ENCODE data around the gene TSPAN15.
"Not testable (repeated sequence)": the region's sequence is repeated elsewhere in the genome, so short reads cannot be mapped to it uniquely, and the experiment has no call there.

Gene TSPAN15

DNA sequence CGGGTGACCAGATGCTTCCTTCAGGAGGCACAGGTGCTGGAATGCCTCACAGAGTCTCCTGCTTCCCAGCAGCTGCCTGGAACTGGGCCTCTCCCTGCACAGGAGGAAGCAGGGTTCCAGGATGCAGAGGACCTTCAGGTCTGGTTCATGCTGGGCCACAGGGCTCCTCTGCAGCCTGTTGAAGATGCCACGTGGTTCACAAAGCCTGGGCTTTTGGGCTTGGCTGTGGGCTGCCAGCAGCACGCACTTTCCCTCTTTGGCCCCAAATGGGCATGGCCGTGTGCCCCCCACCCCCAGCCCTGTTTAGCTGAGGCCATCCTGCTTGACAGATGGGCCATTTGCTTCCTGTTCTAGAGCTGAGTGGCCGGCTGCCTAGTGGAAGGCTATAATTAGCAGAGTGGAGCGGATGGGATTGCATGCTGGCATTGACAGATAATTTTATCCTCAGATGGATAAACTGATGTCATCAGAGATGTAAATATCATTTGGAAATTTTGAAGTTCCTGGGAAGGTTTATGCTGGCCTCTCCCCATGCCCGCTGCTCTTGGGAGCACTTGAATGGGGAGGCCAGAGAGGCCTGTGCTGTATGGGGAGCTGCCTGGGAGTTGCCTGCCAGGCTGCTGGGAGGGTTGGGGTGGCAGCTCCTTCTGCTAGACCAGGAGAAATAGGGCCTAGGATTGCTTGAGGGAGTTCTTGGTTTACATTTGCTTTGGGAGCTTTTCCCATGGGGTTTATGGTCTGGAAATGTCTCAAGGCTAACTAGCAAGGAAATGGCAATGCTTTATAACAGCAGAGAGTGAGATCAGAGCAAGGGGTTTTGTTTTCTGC, 28.2 kb downstream of the TSPAN15 start:
- H3K9me3 Mint-ChIP-seq, result no peaks in the 10 kb centered on the region
- ATAC-seq (replicated peaks; ENCODE audit: extremely low read depth, poor library complexity, severe bottlenecking), result no peak
- no peak overlapping the region for H3K27ac Mint-ChIP-seq (ENCODE audit: low read depth)
- no peaks in the 10 kb centered on the region for H3K4me1 Mint-ChIP-seq
- no peak for DNase-seq (ENCODE audit: low spot score in 2 of 2)
- H3K36me3 Mint-ChIP-seq (ENCODE audit: insufficient read depth), result no peaks in the 10 kb centered on the region
- no peak overlapping the region for H3K4me3 Mint-ChIP-seq
- H3K27me3 Mint-ChIP-seq, result peaks cover 64% of the 10 kb centered on the region

GRCh38 chr10:69480068-69480412, 28.8 kb downstream of the TSPAN15 start:
- Mint-ChIP-seq H3K9me3 (no peaks in the 10 kb centered on the region), H3K36me3 (ENCODE audit: insufficient read depth) (no peaks in the 10 kb centered on the region), H3K4me1 (no peaks in the 10 kb centered on the region), H3K27ac (ENCODE audit: low read depth) (no peak overlapping the region), H3K4me3 (no peak overlapping the region), H3K27me3 (peaks cover 62% of the 10 kb centered on the region)
- no peak for ATAC-seq (replicated peaks; ENCODE audit: extremely low read depth, poor library complexity, severe bottlenecking)
- DNase-seq (ENCODE audit: low spot score in 2 of 2), result no peak

DNA sequence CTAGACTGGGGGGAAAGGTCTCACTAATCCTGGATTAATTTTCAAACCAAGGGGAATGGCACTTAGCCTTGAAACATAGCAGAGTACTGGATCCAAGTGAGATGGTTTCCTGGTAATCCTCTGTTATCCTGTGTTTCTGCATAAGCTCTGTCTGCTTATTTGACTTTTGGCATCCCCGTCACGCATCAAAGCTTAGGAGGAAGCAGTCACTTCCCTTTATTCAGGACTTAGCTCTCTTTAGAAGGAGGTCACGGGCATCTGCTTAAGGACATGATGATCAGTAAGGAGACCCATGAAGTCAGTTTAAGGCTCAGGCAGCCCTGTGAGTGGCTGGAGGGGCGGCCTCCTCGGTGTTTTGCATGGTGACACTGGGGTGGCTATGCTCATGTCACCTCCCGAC, 30.0 kb downstream of the TSPAN15 start:
- ATAC-seq (replicated peaks; ENCODE audit: extremely low read depth, poor library complexity, severe bottlenecking), result no peak
- Mint-ChIP-seq H3K4me3 (no peak overlapping the region), H3K4me1 (no peaks in the 10 kb centered on the region), H3K9me3 (no peaks in the 10 kb centered on the region), H3K36me3 (ENCODE audit: insufficient read depth) (no peaks in the 10 kb centered on the region), H3K27me3 (peaks cover 58% of the 10 kb centered on the region), H3K27ac (ENCODE audit: low read depth) (no peak overlapping the region)
- no peak for DNase-seq (ENCODE audit: low spot score in 2 of 2)

DNA sequence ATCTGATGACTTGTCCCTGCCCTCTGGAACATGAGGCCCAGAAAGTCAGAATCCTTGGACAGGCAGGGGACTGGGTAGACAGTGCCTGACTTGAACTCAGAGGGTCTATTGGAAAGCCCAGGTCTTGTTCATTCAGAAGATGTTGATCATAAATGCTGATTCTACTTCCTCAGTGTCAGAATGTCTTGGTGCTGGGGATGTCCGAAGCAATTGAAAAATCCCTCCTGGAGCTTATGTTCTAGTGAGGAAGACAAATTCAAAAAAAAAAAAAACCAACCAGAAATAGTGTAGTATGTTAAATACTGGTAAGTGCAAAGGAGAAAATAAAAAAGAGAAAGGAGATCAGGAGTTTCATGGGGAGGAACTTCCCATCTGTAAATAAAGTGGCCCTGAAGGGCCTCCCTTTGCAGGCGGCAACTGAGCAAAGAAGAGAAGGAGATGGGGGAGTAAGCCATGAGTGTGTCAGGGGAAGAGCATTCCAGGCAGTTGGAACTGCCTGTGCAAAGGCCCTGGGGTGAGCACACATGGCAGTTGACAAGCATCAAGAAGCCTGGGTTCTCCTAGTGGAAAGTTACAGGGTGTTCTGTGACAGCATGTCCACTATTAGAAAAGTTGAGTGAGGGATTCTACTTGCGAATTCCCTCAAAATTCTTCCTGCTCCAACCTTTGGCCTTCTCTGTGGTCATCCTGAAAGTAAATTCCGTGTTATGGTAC, 30.7 kb downstream of the TSPAN15 start:
- no peaks in the 10 kb centered on the region for H3K36me3 Mint-ChIP-seq (ENCODE audit: insufficient read depth)
- no peak overlapping the region for H3K27ac Mint-ChIP-seq (ENCODE audit: low read depth)
- peaks cover 54% of the 10 kb centered on the region for H3K27me3 Mint-ChIP-seq
- H3K4me3 Mint-ChIP-seq, result no peak overlapping the region
- no peaks in the 10 kb centered on the region for H3K9me3 Mint-ChIP-seq
- DNase-seq (ENCODE audit: low spot score in 2 of 2) (no peak), ATAC-seq (replicated peaks; ENCODE audit: extremely low read depth, poor library complexity, severe bottlenecking) (no peak)
- no peaks in the 10 kb centered on the region for H3K4me1 Mint-ChIP-seq

DNA sequence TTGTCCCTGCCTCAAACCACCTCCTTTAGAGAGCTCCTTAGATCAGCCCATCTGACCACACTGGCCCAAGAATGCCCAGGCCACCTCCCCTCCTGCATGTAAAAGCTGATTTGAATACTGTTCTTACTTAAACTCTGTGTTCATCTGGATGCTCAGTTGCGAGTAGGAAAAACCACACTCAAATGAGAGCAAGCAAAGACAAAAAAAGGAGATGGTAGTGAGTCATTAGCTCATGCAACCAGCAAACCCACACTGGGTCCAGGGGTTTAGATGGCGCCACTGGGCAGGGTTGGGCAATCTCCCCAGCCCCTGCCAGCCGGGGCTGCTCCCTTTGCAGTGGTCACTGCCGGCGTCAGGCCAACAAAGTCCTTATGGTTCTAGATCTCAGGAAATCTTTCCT, 32.7 kb downstream of the TSPAN15 start:
- DNase-seq (ENCODE audit: low spot score in 2 of 2) (no peak), ATAC-seq (replicated peaks; ENCODE audit: extremely low read depth, poor library complexity, severe bottlenecking) (no peak)
- H3K4me3 Mint-ChIP-seq, result no peak overlapping the region
- no peaks in the 10 kb centered on the region for H3K36me3 Mint-ChIP-seq (ENCODE audit: insufficient read depth)
- H3K27me3 Mint-ChIP-seq, result peaks cover 41% of the 10 kb centered on the region
- H3K27ac Mint-ChIP-seq (ENCODE audit: low read depth), result no peak overlapping the region
- H3K9me3 Mint-ChIP-seq, result peaks cover 6% of the 10 kb centered on the region
- no peaks in the 10 kb centered on the region for H3K4me1 Mint-ChIP-seq

DNA sequence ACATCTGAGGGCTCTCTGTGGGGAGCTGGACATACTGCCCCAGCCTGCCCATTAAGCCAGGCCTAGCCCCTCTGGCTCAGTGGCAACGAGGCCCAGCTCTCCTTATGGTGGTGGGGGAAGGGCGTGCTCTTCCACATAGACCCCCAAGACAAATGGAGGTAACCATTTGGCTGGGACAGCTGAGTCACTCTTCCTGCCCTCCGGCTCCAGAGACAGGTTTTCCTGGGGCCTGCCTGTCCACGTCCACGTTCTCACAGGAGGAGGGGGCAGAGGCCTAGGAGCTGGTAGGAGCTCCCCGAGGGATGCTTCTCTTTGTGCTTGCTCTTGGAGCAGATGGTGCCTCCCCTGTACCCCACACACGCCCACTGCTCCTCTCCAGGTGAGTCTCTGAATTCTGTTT, 33.5 kb downstream of the TSPAN15 start:
- H3K27me3 Mint-ChIP-seq, result peaks cover 41% of the 10 kb centered on the region
- no peak overlapping the region for H3K4me3 Mint-ChIP-seq
- no peaks in the 10 kb centered on the region for H3K36me3 Mint-ChIP-seq (ENCODE audit: insufficient read depth)
- H3K4me1 Mint-ChIP-seq, result no peaks in the 10 kb centered on the region
- ATAC-seq (replicated peaks; ENCODE audit: extremely low read depth, poor library complexity, severe bottlenecking) (no peak), DNase-seq (ENCODE audit: low spot score in 2 of 2) (no peak)
- peaks cover 6% of the 10 kb centered on the region for H3K9me3 Mint-ChIP-seq
- no peak overlapping the region for H3K27ac Mint-ChIP-seq (ENCODE audit: low read depth)

- Mint-ChIP-seq H3K9me3 (peaks cover 6% of the 10 kb centered on the region), H3K4me3 (no peak overlapping the region), H3K27me3 (peaks cover 23% of the 10 kb centered on the region), H3K36me3 (ENCODE audit: insufficient read depth) (no peaks in the 10 kb centered on the region), H3K27ac (ENCODE audit: low read depth) (no peak overlapping the region), H3K4me1 (no peaks in the 10 kb centered on the region)
- ATAC-seq (replicated peaks; ENCODE audit: extremely low read depth, poor library complexity, severe bottlenecking), result no peak
- DNase-seq (ENCODE audit: low spot score in 2 of 2), result no peak
Measured at GRCh38 chr10:69486922-69487730, 35.9 kb downstream of the TSPAN15 start.

GRCh38 chr10:69488149-69488844, 37.0 kb downstream of the TSPAN15 start:
- not testable (repeated sequence) for H3K27ac Mint-ChIP-seq (ENCODE audit: low read depth); H3K9me3 Mint-ChIP-seq; DNase-seq (ENCODE audit: low spot score in 2 of 2); ATAC-seq (replicated peaks; ENCODE audit: extremely low read depth, poor library complexity, severe bottlenecking); H3K4me3 Mint-ChIP-seq; H3K4me1 Mint-ChIP-seq; H3K36me3 Mint-ChIP-seq (ENCODE audit: insufficient read depth)
- peaks cover 20% of the 10 kb centered on the region for H3K27me3 Mint-ChIP-seq

DNA sequence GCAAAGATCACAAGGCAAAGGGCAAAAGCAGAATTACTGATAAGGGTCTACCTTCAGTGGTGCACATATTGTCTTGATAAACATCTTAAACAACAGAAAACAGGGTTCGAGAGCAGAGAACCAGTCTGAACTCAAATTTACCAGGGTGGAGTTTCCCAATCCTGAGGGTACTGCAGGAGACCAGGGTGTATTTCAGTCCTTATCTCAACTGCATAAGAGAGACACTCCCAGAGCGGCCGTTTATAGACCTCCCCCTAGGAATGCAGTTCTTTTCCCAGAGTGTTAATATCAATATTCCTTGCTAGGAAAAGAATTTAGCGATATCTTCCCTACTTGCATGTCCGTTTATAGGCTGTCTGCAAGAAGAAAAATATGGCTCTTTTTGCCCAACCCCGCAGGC, 37.6 kb downstream of the TSPAN15 start:
- H3K27ac Mint-ChIP-seq (ENCODE audit: low read depth); DNase-seq (ENCODE audit: low spot score in 2 of 2): not testable (repeated sequence)
- peaks cover 15% of the 10 kb centered on the region for H3K27me3 Mint-ChIP-seq

GRCh38 chr10:69489506-69490090, 38.3 kb downstream of the TSPAN15 start:
- DNase-seq (ENCODE audit: low spot score in 2 of 2), result no peak
- peaks cover 6% of the 10 kb centered on the region for H3K9me3 Mint-ChIP-seq
- H3K27me3 Mint-ChIP-seq, result peaks cover 12% of the 10 kb centered on the region
- H3K27ac Mint-ChIP-seq (ENCODE audit: low read depth), result no peak overlapping the region
- H3K36me3 Mint-ChIP-seq (ENCODE audit: insufficient read depth), result no peaks in the 10 kb centered on the region
- H3K4me3 Mint-ChIP-seq, result no peak overlapping the region
- ATAC-seq (replicated peaks; ENCODE audit: extremely low read depth, poor library complexity, severe bottlenecking), result no peak
- H3K4me1 Mint-ChIP-seq, result no peaks in the 10 kb centered on the region

More for the DNA sequence above, 37.6 kb downstream of the TSPAN15 start:
- not testable (repeated sequence) for H3K4me1 Mint-ChIP-seq; H3K9me3 Mint-ChIP-seq; H3K36me3 Mint-ChIP-seq (ENCODE audit: insufficient read depth); H3K4me3 Mint-ChIP-seq; ATAC-seq (replicated peaks; ENCODE audit: extremely low read depth, poor library complexity, severe bottlenecking)

- Mint-ChIP-seq H3K9me3 (peaks cover 6% of the 10 kb centered on the region), H3K27ac (ENCODE audit: low read depth) (no peak overlapping the region), H3K27me3 (no peaks in the 10 kb centered on the region), H3K36me3 (ENCODE audit: insufficient read depth) (no peaks in the 10 kb centered on the region), H3K4me1 (no peaks in the 10 kb centered on the region), H3K4me3 (no peak overlapping the region)
- DNase-seq (ENCODE audit: low spot score in 2 of 2), result no peak
- ATAC-seq (replicated peaks; ENCODE audit: extremely low read depth, poor library complexity, severe bottlenecking), result no peak
Measured at GRCh38 chr10:69490876-69491275, 39.6 kb downstream of the TSPAN15 start.

- ATAC-seq (replicated peaks; ENCODE audit: extremely low read depth, poor library complexity, severe bottlenecking) (no peak), DNase-seq (ENCODE audit: low spot score in 2 of 2) (no peak)
- no peaks in the 10 kb centered on the region for H3K36me3 Mint-ChIP-seq (ENCODE audit: insufficient read depth)
- H3K4me1 Mint-ChIP-seq, result no peaks in the 10 kb centered on the region
- H3K27ac Mint-ChIP-seq (ENCODE audit: low read depth), result no peak overlapping the region
- H3K27me3 Mint-ChIP-seq, result no peaks in the 10 kb centered on the region
- H3K4me3 Mint-ChIP-seq, result no peak overlapping the region
- peaks cover 6% of the 10 kb centered on the region for H3K9me3 Mint-ChIP-seq
Measured at GRCh38 chr10:69491611-69492010, 40.3 kb downstream of the TSPAN15 start.

Data from central memory CD8-positive, alpha-beta T cell (primary cell).